ENCODE data around the gene NAPSA.
A peak's percentile ranks its signal among the peaks of the same experiment; 100 is the strongest.
"Not testable (repeated sequence)": the region's sequence is repeated elsewhere in the genome, so short reads cannot be mapped to it uniquely, and the experiment has no call there.

The NAPSA gene

GRCh38 chr19:50365434-50366306, at the start of gene NAPSA:
Gene NAPSA (minus strand): TSS chr19:50365639. CDS start chr19:50365621, 18 bp downstream.
- no peak for DNase-seq

GRCh38 chr19:50413531-50413930, 48.1 kb upstream of the NAPSA start:
- DNase-seq: no peak

- DNase-seq: no peak
Measured at GRCh38 chr19:50413096-50413495, 47.7 kb upstream of the NAPSA start.

DNA sequence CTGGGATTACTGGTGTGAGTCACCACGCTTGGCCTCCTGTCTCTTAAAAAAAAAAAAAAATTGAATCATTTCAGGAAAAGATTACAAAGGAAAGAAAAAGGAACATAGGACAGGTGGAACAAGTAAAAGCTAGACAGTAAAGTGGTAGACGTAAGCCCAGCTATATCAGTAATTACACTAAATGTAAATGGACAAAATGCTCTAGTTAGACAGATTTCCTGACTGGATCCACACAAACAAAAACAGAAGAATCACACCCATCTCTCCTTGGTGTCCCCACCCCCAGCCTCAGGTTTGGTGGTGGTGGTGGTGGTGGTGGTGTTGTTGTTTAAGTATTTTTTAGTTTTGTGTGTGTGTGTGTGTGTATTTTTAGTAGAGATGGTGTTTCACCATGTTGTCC, 47.0 kb upstream of the NAPSA start:
- no peak for DNase-seq

DNA sequence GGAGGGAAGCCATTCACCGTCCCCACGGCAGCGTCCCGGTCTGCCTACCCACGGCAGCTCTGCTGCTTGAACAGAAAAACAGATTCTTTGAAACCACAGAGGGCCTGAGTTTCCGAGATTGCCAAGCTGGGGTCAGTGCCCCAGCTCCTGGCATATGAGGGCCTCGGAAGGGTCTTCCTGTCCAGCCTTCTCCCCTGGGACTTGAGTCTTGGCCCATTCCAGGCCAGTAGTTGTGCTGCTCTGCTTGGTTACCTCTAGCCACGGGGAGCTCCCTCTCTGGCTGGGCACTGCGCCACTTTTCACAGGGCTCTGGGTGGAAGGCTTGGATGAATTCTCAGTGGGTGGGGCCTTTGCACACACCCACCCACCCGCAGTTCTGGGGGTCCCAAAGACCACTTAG, 44.7 kb upstream of the NAPSA start:
- no peak for DNase-seq

DNA sequence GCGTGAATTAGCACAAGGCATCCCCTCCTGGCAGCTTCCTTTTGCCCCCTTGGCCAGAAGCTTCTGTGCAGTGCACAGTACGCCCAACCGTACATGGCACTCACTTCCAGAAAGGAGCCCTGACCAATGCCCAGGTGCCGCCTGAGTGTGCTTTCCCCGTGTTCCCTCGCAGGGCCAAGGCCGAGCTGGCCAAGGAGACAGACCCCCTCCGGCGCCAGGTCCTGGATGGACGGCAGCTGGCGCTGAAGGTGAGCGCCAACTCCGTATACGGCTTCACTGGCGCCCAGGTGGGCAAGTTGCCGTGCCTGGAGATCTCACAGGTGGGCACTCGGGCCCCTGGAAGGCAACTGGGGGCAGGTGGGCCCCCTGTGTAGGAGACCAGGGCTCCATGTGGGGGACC, 43.9 kb upstream of the NAPSA start:
- no peak for DNase-seq

GRCh38 chr19:50406829-50407228, 41.4 kb upstream of the NAPSA start:
- no peak for DNase-seq

DNA sequence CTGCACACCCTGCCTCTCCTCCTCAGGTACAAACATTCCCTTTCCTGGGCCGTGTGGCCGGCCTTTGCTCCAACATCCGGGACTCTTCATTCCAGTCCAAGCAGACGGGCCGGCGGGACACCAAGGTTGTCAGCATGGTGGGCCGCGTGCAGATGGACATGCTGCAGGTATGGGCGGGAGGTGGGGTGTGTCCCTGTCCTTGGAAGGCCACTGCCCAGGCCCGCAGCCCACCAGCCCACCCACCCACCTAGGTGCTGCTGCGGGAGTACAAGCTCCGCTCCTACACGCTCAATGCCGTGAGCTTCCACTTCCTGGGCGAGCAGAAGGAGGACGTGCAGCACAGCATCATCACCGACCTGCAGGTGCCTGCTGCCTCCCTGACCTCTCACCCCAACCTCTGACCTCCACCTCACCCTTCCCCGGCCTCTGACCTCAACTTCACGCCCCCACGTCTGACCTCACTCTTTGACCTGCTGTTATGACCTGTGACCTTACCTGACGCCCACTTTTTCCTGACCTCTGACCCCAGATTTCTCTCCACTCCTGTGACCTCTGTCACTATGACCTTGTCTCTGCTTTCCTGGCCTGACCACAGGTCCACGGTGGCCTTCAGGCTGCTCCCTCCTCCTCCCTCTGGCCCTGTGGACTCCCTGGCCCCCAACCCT, 40.8 kb upstream of the NAPSA start:
- no peak for DNase-seq

GRCh38 chr19:50402544-50403301, 37.3 kb upstream of the NAPSA start:
- no peak for DNase-seq

DNA sequence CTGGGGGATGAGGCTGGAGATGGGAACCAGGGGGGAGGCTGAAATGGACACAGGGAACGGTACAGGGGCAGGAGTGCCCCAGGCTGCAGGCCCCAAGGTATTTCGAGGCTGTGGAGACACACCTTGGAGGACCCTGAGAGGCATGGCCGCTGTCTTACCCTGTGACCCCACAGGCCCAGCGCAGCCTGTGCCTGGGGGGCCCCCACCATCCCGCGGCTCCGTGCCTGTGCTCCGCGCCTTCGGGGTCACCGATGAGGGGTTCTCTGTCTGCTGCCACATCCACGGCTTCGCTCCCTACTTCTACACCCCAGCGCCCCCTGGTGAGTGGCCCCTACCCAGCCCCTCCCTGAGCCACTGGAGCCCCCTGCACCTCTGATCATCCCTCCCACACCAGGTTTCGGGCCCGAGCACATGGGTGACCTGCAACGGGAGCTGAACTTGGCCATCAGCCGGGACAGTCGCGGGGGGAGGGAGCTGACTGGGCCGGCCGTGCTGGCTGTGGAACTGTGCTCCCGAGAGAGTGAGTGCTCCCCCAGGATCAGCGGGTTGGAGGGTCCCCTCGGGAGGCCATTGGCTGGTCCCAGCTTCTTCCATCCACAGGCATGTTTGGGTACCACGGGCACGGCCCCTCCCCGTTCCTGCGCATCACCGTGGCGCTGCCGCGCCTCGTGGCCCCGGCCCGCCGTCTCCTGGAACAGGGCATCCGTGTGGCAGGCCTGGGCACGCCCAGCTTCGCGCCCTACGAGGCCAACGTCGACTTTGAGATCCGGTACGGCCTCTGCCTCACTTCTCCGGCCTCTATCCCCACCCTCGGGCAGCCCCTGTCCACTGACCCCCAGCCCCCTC, 36.4 kb upstream of the NAPSA start:
- DNase-seq: no peak

GRCh38 chr19:50399368-50399745, 33.9 kb upstream of the NAPSA start:
- DNase-seq: no peak

- DNase-seq: no peak
Measured at GRCh38 chr19:50398675-50399367, 33.4 kb upstream of the NAPSA start.

DNA sequence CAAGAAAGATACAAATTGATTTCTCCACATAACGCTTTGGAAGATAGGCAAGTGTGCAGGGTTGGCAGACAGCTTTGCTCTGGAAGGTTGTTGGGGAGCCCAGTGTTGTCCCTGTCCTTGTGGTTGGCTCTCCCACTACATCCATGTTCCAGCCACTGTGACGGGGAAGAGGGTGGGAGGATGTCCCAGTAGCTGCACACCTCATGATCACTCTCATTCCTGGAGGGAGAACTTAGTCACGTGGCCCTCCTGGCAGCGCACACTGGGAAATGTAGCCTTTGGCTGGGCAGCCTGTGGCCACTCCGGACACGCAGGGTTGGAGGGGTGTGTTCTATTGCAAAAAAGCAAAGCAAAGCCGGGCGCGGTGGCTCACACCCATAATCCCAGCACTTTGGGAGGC, 28.6 kb upstream of the NAPSA start:
- no peak for DNase-seq

- no peak for DNase-seq
Measured at GRCh38 chr19:50393589-50393988, 28.1 kb upstream of the NAPSA start.

- no peak for DNase-seq
Measured at GRCh38 chr19:50392759-50393158, 27.3 kb upstream of the NAPSA start.

- not testable (repeated sequence) for DNase-seq
Measured at GRCh38 chr19:50390952-50391351, 25.5 kb upstream of the NAPSA start.

DNA sequence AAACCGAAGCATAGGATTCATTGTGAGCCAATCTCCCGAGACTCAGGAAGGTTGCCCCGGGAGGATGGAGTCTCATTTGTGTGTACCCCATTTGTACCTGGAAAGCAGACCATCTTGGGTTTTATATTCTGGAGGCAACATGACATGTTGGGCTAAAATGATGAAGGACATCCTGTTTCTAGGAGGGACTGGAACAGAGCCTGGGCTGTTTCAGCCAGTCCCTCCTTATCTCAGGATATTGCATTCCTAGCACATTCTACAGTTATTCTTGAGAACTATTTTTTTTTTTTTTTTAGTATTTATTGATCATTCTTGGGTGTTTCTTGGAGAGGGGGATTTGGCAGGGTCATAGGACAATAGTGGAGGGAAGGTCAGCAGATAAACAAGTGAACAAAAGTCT, 24.9 kb upstream of the NAPSA start:
- not testable (repeated sequence) for DNase-seq

GRCh38 chr19:50387868-50388245, 22.4 kb upstream of the NAPSA start:
- no peak for DNase-seq

- DNase-seq: peak in 1 of 2 donors; percentile 53
Measured at GRCh38 chr19:50387176-50387867, 21.9 kb upstream of the NAPSA start.

DNA sequence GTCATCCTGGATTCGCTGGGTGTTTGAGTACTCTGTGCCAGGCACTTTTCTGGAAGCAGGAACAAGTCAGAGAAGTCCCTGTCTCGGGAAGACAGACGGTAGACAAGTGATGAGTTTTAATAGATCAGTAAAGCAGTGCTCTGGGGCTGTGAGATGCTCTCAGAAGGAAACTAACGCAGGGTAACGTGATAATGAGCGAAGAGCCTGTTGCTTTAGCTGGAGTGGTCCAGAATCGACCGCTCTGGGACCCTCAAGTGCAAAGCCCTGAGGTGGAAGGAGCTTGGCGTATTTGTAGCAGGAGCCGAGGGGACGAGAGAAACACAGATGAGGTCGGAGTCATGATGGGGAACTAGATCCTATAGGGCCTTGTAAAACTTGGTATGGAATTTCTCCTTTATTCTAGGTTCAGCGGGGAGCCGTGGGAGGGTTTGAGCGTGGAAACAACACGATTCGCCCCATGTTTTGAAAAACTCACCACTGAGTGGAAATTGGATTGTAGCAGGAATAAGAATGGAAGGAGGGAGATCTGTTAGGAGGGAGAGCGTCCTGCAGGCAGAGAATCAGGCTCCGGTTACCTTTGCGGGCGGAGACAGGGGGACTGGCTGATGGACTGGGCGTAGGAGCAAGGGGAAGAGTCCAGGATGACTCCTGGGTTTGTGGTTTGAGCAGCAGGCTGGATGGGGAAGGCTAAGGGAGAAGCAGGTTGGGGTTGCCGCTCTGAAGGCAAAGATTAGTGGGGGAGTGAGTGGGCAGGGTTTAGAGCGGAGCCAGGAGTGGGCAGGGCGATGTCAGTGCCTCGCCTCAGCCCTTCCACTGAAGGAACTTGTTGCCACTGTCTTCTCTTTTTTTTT, 19.5 kb upstream of the NAPSA start:
- no peak for DNase-seq
